ENCODE data around the gene ADAMTS1.

Gene ADAMTS1

GRCh38 chr21:26835714-26836265 lies 9.4 kb downstream of the ADAMTS1 start:
- H4K20me1 ChIP-seq (ENCODE audit: low read depth, low read length): no peaks in the 10 kb centered on the region
- H3K27ac ChIP-seq (ENCODE audit: low read depth, low read length): no peak overlapping the region

GRCh38 chr21:26835027-26835713 lies 10.0 kb downstream of the ADAMTS1 start:
- Histone ChIP-seq H3K27me3 (ENCODE audit: low read length) (no peaks in the 10 kb centered on the region), H4K20me1 (ENCODE audit: low read depth, low read length) (no peaks in the 10 kb centered on the region), H3F3A (ENCODE audit: insufficient read depth) (no peaks in the 10 kb centered on the region), H3K4me3 (ENCODE audit: insufficient read depth, low read length, poor library complexity, severe bottlenecking) (no peak overlapping the region), H3K27ac (ENCODE audit: low read depth, low read length) (no peak overlapping the region), H3K36me3 (ENCODE audit: low read length) (no peaks in the 10 kb centered on the region), H3K9me3 (ENCODE audit: insufficient read depth, low read length) (no peaks in the 10 kb centered on the region), H3K79me2 (ENCODE audit: insufficient read depth, low read length) (no peaks in the 10 kb centered on the region), H3K9me2 (replicated peaks; ENCODE audit: insufficient read depth, low read length) (peaks cover 4% of the 10 kb centered on the region; the same call in 1 of the 2 replicates), H3K4me2 (ENCODE audit: low read depth, low read length, poor library complexity, severe bottlenecking) (no peak overlapping the region), H3K9ac (ENCODE audit: low read length) (no peak overlapping the region), H2AFZ (ENCODE audit: low read depth, low read length, severe bottlenecking) (no peak overlapping the region)
- no peak for TF ChIP-seq CTCF (IDR thresholded peaks at IDR 0.05; ENCODE audit: insufficient read depth, low read length, poor library complexity, severe bottlenecking)

More at GRCh38 chr21:26835714-26836265, 9.4 kb downstream of the ADAMTS1 start:
- Histone ChIP-seq H2AFZ (ENCODE audit: low read depth, low read length, severe bottlenecking) (no peak overlapping the region), H3K79me2 (ENCODE audit: insufficient read depth, low read length) (no peaks in the 10 kb centered on the region), H3K27me3 (ENCODE audit: low read length) (no peaks in the 10 kb centered on the region), H3K4me3 (ENCODE audit: insufficient read depth, low read length, poor library complexity, severe bottlenecking) (no peak overlapping the region), H3K9me3 (ENCODE audit: insufficient read depth, low read length) (no peaks in the 10 kb centered on the region), H3K9me2 (replicated peaks; ENCODE audit: insufficient read depth, low read length) (peaks cover 4% of the 10 kb centered on the region; the same call in 1 of the 2 replicates), H3K4me2 (ENCODE audit: low read depth, low read length, poor library complexity, severe bottlenecking) (no peak overlapping the region), H3K36me3 (ENCODE audit: low read length) (no peaks in the 10 kb centered on the region), H3K9ac (ENCODE audit: low read length) (no peak overlapping the region), H3F3A (ENCODE audit: insufficient read depth) (no peaks in the 10 kb centered on the region)
- no peak for TF ChIP-seq EZH2phosphoT487 (conservative IDR thresholded peaks at IDR 0.05; ENCODE audit: low read length)
- no peak for TF ChIP-seq CTCF (IDR thresholded peaks at IDR 0.05; ENCODE audit: insufficient read depth, low read length, poor library complexity, severe bottlenecking)

GRCh38 chr21:26834181-26834905 lies 10.9 kb downstream of the ADAMTS1 start:
- Histone ChIP-seq H3K36me3 (ENCODE audit: low read length) (no peaks in the 10 kb centered on the region), H3K27ac (ENCODE audit: low read depth, low read length) (no peak overlapping the region), H3K9me3 (ENCODE audit: insufficient read depth, low read length) (no peaks in the 10 kb centered on the region), H3K4me3 (ENCODE audit: insufficient read depth, low read length, poor library complexity, severe bottlenecking) (no peak overlapping the region), H3K9me2 (replicated peaks; ENCODE audit: insufficient read depth, low read length) (peaks cover 4% of the 10 kb centered on the region; the same call in 1 of the 2 replicates), H2AFZ (ENCODE audit: low read depth, low read length, severe bottlenecking) (no peak overlapping the region), H3K4me2 (ENCODE audit: low read depth, low read length, poor library complexity, severe bottlenecking) (no peak overlapping the region), H3K9ac (ENCODE audit: low read length) (no peak overlapping the region), H3K79me2 (ENCODE audit: insufficient read depth, low read length) (no peaks in the 10 kb centered on the region), H3F3A (ENCODE audit: insufficient read depth) (no peaks in the 10 kb centered on the region), H4K20me1 (ENCODE audit: low read depth, low read length) (no peaks in the 10 kb centered on the region), H3K27me3 (ENCODE audit: low read length) (no peaks in the 10 kb centered on the region)
- no peak for TF ChIP-seq CTCF (IDR thresholded peaks at IDR 0.05; ENCODE audit: insufficient read depth, low read length, poor library complexity, severe bottlenecking)
- no peak for TF ChIP-seq EZH2phosphoT487 (conservative IDR thresholded peaks at IDR 0.05; ENCODE audit: low read length)

Data from SU-DHL-6 (cell line).